A549 treated with Mapracorat at 1 μM for 4 hours (cell line): ENCODE measurements around the gene NBR1. TPM values are rescaled to one million over a fixed set of nuclear protein-coding genes. Genes with fewer than 3 reads are reported as not detected.

Source experiments
- total RNA-seq: library from RNA; stranded (reverse); fragments of 200-300 nt; extraction: Qiagen RNA extraction; gene quantifications from 5 replicates; pipeline ENCODE4 v1.2.3, GENCODE V29; 2022

NBR1 gene, protein sequence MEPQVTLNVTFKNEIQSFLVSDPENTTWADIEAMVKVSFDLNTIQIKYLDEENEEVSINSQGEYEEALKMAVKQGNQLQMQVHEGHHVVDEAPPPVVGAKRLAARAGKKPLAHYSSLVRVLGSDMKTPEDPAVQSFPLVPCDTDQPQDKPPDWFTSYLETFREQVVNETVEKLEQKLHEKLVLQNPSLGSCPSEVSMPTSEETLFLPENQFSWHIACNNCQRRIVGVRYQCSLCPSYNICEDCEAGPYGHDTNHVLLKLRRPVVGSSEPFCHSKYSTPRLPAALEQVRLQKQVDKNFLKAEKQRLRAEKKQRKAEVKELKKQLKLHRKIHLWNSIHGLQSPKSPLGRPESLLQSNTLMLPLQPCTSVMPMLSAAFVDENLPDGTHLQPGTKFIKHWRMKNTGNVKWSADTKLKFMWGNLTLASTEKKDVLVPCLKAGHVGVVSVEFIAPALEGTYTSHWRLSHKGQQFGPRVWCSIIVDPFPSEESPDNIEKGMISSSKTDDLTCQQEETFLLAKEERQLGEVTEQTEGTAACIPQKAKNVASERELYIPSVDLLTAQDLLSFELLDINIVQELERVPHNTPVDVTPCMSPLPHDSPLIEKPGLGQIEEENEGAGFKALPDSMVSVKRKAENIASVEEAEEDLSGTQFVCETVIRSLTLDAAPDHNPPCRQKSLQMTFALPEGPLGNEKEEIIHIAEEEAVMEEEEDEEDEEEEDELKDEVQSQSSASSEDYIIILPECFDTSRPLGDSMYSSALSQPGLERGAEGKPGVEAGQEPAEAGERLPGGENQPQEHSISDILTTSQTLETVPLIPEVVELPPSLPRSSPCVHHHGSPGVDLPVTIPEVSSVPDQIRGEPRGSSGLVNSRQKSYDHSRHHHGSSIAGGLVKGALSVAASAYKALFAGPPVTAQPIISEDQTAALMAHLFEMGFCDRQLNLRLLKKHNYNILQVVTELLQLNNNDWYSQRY
- total RNA-seq = 31.4 to 41.4 TPM (median 40.8 TPM) in 5 replicates

DNA sequence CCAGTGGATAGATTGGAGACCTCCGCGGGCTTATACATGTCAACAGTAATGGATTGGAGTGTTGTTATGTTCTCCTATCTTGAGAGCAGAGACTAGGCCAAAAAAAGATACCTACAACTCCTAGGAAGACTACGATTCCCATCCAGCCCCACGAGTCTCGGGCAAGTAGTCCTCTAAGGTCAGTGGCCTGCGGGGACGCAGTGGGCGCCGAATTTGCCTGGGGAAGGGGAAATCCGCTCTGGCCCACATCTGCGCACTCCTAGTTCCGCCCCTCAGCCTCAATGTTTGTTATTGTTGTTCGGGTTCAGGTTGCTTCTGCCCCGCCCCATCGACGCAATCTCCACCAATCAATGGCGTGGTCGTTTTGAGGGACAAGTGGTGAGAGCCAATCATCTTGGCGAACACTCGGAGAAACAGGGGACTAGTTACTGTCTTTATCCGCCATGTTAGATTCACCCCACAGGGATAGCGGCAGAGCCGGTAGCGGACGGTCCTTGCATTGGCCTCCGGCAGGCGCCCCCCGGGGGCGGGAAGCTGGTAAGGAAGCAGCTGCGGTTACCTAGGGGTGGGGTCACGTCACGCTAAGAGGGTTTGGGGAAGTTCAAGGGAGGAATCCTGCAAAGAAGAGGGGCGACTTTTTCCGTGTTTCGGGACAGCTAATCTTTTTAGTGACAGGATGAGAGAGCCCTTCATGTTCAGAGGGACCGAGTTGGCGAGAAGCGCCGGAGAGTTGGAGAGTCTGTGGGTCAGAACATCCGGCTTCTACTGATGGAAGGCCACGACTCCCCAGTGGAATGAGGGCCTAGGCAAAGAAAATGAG is at the start of gene NBR1:
Gene NBR1 (plus strand): TSS at position 449 of the 820 bp plus-strand sequence. CDS start 4,586 bp downstream, outside the sequence.

DNA sequence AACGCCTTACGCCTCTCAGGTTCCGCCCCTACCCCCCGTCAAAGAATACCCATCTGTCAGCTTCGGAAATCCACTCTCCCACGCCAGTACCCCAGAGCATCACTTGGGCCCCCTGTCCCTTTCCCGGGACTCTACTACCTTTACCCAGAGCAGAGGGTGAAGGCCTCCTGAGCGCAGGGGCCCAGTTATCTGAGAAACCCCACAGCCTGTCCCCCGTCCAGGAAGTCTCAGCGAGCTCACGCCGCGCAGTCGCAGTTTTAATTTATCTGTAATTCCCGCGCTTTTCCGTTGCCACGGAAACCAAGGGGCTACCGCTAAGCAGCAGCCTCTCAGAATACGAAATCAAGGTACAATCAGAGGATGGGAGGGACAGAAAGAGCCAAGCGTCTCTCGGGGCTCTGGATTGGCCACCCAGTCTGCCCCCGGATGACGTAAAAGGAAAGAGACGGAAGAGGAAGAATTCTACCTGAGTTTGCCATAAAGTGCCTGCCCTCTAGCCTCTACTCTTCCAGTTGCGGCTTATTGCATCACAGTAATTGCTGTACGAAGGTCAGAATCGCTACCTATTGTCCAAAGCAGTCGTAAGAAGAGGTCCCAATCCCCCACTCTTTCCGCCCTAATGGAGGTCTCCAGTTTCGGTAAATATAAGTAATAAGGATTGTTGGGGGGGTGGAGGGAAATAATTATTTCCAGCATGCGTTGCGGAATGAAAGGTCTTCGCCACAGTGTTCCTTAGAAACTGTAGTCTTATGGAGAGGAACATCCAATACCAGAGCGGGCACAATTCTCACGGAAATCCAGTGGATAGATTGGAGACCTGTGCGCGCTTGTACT is 45.7 kb upstream of the NBR1 start, which contains the start of gene BRCA1:
Gene BRCA1 (minus strand): TSS at position 232 of the 834 bp plus-strand sequence. CDS start 1,268 bp downstream, outside the sequence.

DNA sequence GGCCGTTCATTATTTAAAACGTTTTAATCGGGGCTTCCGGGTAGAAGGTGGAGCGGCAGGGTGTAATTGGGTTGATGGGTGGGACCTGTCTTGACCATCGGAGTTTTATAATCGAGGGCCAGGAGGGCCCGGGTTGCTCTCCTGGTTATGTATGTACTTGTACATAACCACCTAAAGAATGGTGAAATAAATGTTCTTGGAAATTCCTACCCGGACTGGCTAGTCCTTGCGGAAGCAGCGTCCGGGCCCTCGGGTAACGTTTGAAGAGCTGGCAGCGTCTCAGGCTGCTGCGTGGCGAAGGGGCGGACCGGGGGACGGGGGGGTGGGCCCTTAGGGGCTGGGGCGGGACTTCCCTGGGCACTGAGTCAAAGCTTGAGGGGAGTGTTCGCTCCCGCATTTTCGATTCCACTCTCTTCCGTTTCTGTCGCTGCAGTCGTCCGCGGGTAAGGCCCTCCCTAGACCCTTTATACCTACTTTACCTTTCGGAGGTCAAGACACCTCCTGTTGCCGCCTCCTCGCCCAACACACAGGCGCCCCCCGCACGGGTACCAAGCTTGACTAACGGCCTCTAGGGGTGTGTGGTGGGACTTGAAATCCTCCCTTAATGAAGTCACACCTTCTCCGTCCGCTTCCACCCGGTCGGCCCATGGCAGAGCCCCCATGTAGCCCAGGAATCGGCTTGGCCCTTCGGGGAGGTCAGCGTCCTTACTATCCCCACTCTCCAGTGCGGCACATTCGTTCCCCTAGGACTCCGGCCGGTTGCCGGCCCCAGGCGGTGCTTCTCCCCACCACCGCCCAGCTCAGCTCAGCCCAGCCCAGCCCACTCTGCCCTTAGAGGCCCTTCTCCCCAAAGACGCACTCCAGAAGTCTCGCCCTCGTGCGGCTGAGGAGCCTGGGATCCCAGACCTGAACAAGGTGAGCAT is 40.7 kb downstream of the NBR1 start, which contains the start of gene TMEM106A:
Gene TMEM106A (plus strand): TSS at position 396 of the 923 bp plus-strand sequence. CDS start 1,167 bp downstream, outside the sequence.

DNA sequence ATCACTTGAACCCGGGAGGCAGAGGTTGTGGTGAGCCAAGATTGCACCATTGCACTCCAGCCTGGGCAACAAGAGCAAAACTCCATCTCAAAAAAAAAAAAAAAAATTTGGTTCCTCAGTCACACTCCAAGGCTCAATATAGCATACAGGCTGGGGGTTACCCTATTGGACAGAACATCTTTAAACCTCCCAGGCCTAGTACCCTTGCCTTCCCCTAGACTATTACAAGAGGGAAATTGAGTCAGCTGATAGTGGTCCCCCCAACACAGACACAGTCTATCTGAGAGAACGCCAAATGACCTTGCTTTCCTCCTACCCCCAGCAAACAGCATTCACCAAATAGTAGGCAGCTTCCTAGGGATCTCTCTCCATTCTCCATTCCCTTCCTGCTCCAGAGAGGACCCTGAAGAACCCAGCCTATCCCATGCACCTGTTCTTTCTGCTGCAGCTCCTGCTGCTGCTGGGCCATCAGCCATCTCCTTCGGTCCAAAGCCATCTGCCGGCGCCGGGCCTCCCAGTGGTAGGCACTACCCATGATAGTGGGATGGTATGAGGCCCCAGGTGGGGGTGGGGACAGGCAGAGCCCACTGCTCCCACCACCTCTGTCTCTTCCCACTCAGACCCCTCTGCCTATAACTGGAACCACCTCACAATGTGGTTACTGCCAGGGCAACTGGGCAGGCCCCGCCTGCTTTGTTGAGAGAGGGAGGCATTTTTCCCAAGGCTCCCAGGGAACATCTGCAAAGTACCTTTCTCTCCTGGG is 57.2 kb downstream of the NBR1 start, which contains the start of gene CCDC200:
Gene CCDC200 (minus strand): TSS at position 604 of the 763 bp plus-strand sequence. CDS start 69 bp downstream, at position 535.

DNA sequence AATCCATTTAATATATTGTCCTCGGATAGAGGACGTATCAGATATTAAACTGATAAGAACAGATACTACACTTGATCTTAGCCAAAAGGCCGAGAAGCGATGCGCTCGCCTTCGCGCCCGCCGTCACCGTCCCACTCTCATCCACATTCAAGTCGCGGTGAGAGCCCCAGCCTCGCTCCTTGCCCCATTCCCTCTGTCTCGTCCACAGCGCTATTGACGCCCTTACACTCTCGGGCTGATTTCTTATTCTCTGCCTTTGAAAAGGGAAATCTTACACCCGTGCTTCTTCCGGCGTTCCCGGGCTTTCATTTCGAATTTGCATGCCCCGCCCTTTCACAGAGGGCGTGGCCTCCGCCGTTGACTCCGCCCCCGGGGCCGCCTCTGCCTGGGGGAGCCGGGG is 62.9 kb downstream of the NBR1 start, which contains the start of gene RNU2-1:
Gene RNU2-1 (minus strand): TSS at position 101 of the 400 bp plus-strand sequence.

Other genes with a start within 250 kb of the NBR1 start
- 54.2 to 63.4 TPM (median 55.0 TPM) in 5 replicates for gene AARSD1, start 206.8 kb upstream of the NBR1 start, total RNA-seq
- 0.45 to 1.3 TPM (median 1.1 TPM) in 5 replicates for gene PTGES3L, start 191.1 kb upstream of the NBR1 start, total RNA-seq
- gene RUNDC1, start 190.6 kb upstream of the NBR1 start, total RNA-seq = 18.3 to 23.4 TPM (median 21.1 TPM) in 5 replicates
- 2,842 to 4,004 TPM (median 3,048 TPM) in 5 replicates for gene RPL27, start 172.8 kb upstream of the NBR1 start, total RNA-seq
- 18.7 to 21.2 TPM (median 18.8 TPM) in 5 replicates for gene IFI35, start 164.4 kb upstream of the NBR1 start, total RNA-seq
- gene VAT1, start 148.8 kb upstream of the NBR1 start, total RNA-seq = 205 to 250 TPM (median 230 TPM) in 5 replicates
- gene RND2, start 146.0 kb upstream of the NBR1 start, total RNA-seq = 0.11 to 0.19 TPM (median 0.16 TPM) in 5 replicates
- gene BRCA1, start 45.9 kb upstream of the NBR1 start, total RNA-seq = 19.7 to 25.4 TPM (median 24.1 TPM) in 5 replicates
- 0.75 to 1.6 TPM (median 1.1 TPM) in 5 replicates for gene TMEM106A, start 40.7 kb downstream of the NBR1 start, total RNA-seq
- gene CCDC200, start 57.4 kb downstream of the NBR1 start, total RNA-seq = not detected in 5 replicates
- not detected in 5 replicates for gene RNU2-1, start 62.8 kb downstream of the NBR1 start, total RNA-seq
- 19.4 to 29.9 TPM (median 23.8 TPM) in 5 replicates for gene ARL4D, start 227.8 kb downstream of the NBR1 start, total RNA-seq